Measurements from ENCODE around the gene ALAD.
A peak's percentile ranks its signal among the peaks of the same experiment; 100 is the strongest.

DNA sequence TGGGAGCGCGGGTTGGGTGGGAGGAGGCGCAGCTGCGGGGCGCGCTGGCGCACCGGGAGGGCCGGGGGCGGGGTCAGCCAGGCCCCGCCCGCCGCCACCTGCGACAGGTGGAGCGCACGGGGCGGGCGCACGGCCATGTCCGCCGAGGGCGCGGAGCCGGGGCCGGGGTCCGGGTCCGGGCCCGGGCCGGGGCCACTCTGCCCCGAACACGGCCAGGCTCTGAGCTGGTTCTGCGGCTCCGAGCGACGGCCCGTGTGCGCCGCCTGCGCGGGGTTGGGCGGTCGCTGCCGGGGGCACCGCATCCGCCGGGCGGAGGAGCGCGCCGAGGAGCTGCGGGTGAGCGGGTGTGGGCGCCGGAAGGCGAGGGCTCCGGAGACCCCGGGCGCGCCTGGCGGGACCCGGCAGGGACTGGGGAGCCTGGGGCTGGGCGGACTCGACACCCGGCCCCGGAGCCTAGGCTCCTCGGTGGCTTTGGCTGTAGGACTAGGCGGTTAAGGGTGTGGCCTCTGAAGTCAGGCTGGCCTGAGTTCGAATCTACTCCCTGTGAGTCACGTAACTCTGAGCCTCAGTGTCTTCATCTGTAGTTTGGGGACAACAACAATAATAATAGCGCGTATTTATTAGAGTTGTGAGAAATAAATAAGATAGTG, 51.5 kb downstream of the ALAD start, which contains the start of gene BSPRY:
- TF ChIP-seq, protein P1, sequence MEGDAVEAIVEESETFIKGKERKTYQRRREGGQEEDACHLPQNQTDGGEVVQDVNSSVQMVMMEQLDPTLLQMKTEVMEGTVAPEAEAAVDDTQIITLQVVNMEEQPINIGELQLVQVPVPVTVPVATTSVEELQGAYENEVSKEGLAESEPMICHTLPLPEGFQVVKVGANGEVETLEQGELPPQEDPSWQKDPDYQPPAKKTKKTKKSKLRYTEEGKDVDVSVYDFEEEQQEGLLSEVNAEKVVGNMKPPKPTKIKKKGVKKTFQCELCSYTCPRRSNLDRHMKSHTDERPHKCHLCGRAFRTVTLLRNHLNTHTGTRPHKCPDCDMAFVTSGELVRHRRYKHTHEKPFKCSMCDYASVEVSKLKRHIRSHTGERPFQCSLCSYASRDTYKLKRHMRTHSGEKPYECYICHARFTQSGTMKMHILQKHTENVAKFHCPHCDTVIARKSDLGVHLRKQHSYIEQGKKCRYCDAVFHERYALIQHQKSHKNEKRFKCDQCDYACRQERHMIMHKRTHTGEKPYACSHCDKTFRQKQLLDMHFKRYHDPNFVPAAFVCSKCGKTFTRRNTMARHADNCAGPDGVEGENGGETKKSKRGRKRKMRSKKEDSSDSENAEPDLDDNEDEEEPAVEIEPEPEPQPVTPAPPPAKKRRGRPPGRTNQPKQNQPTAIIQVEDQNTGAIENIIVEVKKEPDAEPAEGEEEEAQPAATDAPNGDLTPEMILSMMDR (conservative IDR thresholded peaks at IDR 0.05 in 1 of 2, IDR thresholded peaks at IDR 0.05 in 1 of 2; ENCODE audit: low read depth in 1 of 2, low read length in 2 of 2): no peak
- peak; percentile 15 for TF ChIP-seq EZH2 (IDR thresholded peaks at IDR 0.05; ENCODE audit: low read length, missing control alignments)

All from fibroblast of lung (primary cell).